Measurements from ENCODE around the gene C14orf132. TPM values are rescaled to one million over a fixed set of nuclear protein-coding genes. Genes with fewer than 3 reads are reported as not detected.

The C14orf132 gene
- total RNA-seq, 1 donor from 2014 or later = 3.7 TPM

GRCh38 chr14:96121660-96122395 lies 82.7 kb downstream of the C14orf132 start:
- DNase-seq = no peak

- DNase-seq = no peak
Measured at GRCh38 chr14:96122496-96122895, 83.3 kb downstream of the C14orf132 start.

GRCh38 chr14:96125536-96125935 lies 86.4 kb downstream of the C14orf132 start:
- DNase-seq = no peak

- peak; percentile 29 for DNase-seq
Measured at GRCh38 chr14:96126339-96126782, 87.2 kb downstream of the C14orf132 start.

- DNase-seq = no peak
Measured at GRCh38 chr14:96126783-96127271, 87.7 kb downstream of the C14orf132 start.

GRCh38 chr14:96129128-96129736 lies 90.1 kb downstream of the C14orf132 start:
- no peak for DNase-seq

- DNase-seq = no peak
Measured at GRCh38 chr14:96130391-96130790, 91.2 kb downstream of the C14orf132 start.

GRCh38 chr14:96130854-96131253 lies 91.7 kb downstream of the C14orf132 start:
- no peak for DNase-seq

GRCh38 chr14:96131836-96132235 lies 92.7 kb downstream of the C14orf132 start:
- DNase-seq = no peak

GRCh38 chr14:96134508-96134907 lies 95.3 kb downstream of the C14orf132 start:
- no peak for DNase-seq

GRCh38 chr14:96135285-96135684 lies 96.1 kb downstream of the C14orf132 start:
- peak; percentile 37 for DNase-seq

- DNase-seq = peak; percentile 50
Measured at GRCh38 chr14:96136371-96137005, 97.3 kb downstream of the C14orf132 start.

GRCh38 chr14:96138241-96138640 lies 99.1 kb downstream of the C14orf132 start:
- DNase-seq = no peak

- DNase-seq = no peak
Measured at GRCh38 chr14:96139169-96139568, 100.0 kb downstream of the C14orf132 start.

GRCh38 chr14:96139879-96140278 lies 100.7 kb downstream of the C14orf132 start:
- DNase-seq = no peak

GRCh38 chr14:96140952-96141351 lies 101.8 kb downstream of the C14orf132 start:
- DNase-seq = no peak

Other genes with a start within 250 kb of the C14orf132 start
- gene TUNAR, start 162.5 kb upstream of the C14orf132 start, total RNA-seq = not detected in 2 replicates
- 0.05 and 0.34 TPM in 2 replicates for gene BDKRB2, start 165.5 kb downstream of the C14orf132 start, total RNA-seq
- gene BDKRB1, start 216.8 kb downstream of the C14orf132 start, total RNA-seq = not detected in 2 replicates

Measured in dermis blood vessel endothelial cell (primary cell).